ENCODE results near the gene PHLDB3.

GRCh38 chr19:43490759-43491158, 13.8 kb downstream of the PHLDB3 start:
- no peak for TF ChIP-seq NFIC (IDR thresholded peaks at IDR 0.05; ENCODE audit: borderline replicate concordance)
- TF ChIP-seq IRF3 (IDR thresholded peaks at IDR 0.05; ENCODE audit: low read depth, low read length) = no peak
- TF ChIP-seq CTCF (IDR thresholded peaks at IDR 0.05) = no peak
- TF ChIP-seq FOXJ3 (CRISPR knock-in tag; IDR thresholded peaks at IDR 0.05) = no peak
- no peak for TF ChIP-seq REST (IDR thresholded peaks at IDR 0.05; ENCODE audit: low read depth, low read length)
- TF ChIP-seq RFX5 (IDR thresholded peaks at IDR 0.05; ENCODE audit: low read length) = no peak
- no peak for TF ChIP-seq SIN3A (IDR thresholded peaks at IDR 0.05; ENCODE audit: borderline replicate concordance, low read depth, low read length)
- no peak for TF ChIP-seq RAD21 (IDR thresholded peaks at IDR 0.05; ENCODE audit: low read length)
- TF ChIP-seq FOSL2 (IDR thresholded peaks at IDR 0.05; ENCODE audit: borderline replicate concordance, low read depth) = no peak
- TF ChIP-seq EP300 (IDR thresholded peaks at IDR 0.05; ENCODE audit: borderline replicate concordance in 1 of 2, low read depth in 1 of 2, low read length in 1 of 2) = no peak
- no peak for TF ChIP-seq RCOR1 (IDR thresholded peaks at IDR 0.05; ENCODE audit: low read length)
- no peak for TF ChIP-seq TAF1 (IDR thresholded peaks at IDR 0.05; ENCODE audit: borderline replicate concordance, low read depth, low read length)
- no peak for TF ChIP-seq YY1 (IDR thresholded peaks at IDR 0.05; ENCODE audit: low read depth)
- no peak for TF ChIP-seq ELF1 (IDR thresholded peaks at IDR 0.05)

Measured in SK-N-SH (cell line).